Stimulated activated CD8-positive, alpha-beta memory T cell treated with anti-CD3 and anti-CD28 coated beads, Interleukin-4, amount 100 ng/mL, for 24 hours (primary cell): ENCODE measurements around the gene NPTXR.

Source experiments
- DNase-seq: peaks from one replicate; pipeline ENCODE4 v3.0.0-alpha.2; 2020; ENCODE audit warnings: low read depth

NPTXR gene

GRCh38 chr22:38796262-38796957 lies 47.4 kb downstream of the NPTXR start:
- no peak for DNase-seq

GRCh38 chr22:38795569-38795968 lies 48.3 kb downstream of the NPTXR start:
- DNase-seq = no peak

GRCh38 chr22:38793721-38794466 lies 49.9 kb downstream of the NPTXR start, which contains the start of gene DNAL4:
DNAL4 (minus strand) TSS chr22:38794143; CDS start chr22:38782731, 11,412 bp downstream.
- DNase-seq = peak; percentile 85

- DNase-seq = no peak
These were observed 50.5 kb downstream of the NPTXR start for GRCh38 chr22:38793317-38793716.

- DNase-seq = no peak
These were observed 51.0 kb downstream of the NPTXR start for GRCh38 chr22:38792833-38793232.

GRCh38 chr22:38789606-38790005 lies 54.2 kb downstream of the NPTXR start:
- DNase-seq = no peak

GRCh38 chr22:38788846-38789245 lies 55.0 kb downstream of the NPTXR start:
- DNase-seq = no peak

- DNase-seq = no peak
These were observed 55.6 kb downstream of the NPTXR start for GRCh38 chr22:38788021-38788816.

GRCh38 chr22:38786631-38787030 lies 57.2 kb downstream of the NPTXR start:
- no peak for DNase-seq

- DNase-seq = no peak
These were observed 59.0 kb downstream of the NPTXR start for GRCh38 chr22:38784856-38785255.

- no peak for DNase-seq
These were observed 59.8 kb downstream of the NPTXR start for GRCh38 chr22:38784035-38784434.

GRCh38 chr22:38783095-38783615 lies 60.7 kb downstream of the NPTXR start:
- DNase-seq = no peak

- no peak for DNase-seq
These were observed 61.3 kb downstream of the NPTXR start for GRCh38 chr22:38782402-38783094.

- no peak for DNase-seq
These were observed 62.8 kb downstream of the NPTXR start for GRCh38 chr22:38781033-38781432.

GRCh38 chr22:38777087-38777671 lies 66.6 kb downstream of the NPTXR start:
- no peak for DNase-seq

- no peak for DNase-seq
These were observed 67.7 kb downstream of the NPTXR start for GRCh38 chr22:38776086-38776485.

GRCh38 chr22:38775656-38776055 lies 68.2 kb downstream of the NPTXR start:
- DNase-seq = no peak

GRCh38 chr22:38774496-38775166 lies 69.2 kb downstream of the NPTXR start:
- DNase-seq = no peak

GRCh38 chr22:38773363-38773946 lies 70.4 kb downstream of the NPTXR start:
- no peak for DNase-seq

- DNase-seq = no peak
These were observed 71.3 kb downstream of the NPTXR start for GRCh38 chr22:38772623-38772873.
